Kidney epithelial cell (primary cell): ENCODE results near the gene RBM23. TPM values are rescaled to one million over a fixed set of nuclear protein-coding genes. Genes with fewer than 3 reads are reported as not detected.
A peak's percentile ranks its signal among the peaks of the same experiment; 100 is the strongest.
"Not testable (repeated sequence)": the region's sequence is repeated elsewhere in the genome, so short reads cannot be mapped to it uniquely, and the experiment has no call there.

Experiments
- DNase-seq: peaks from one replicate; pipeline ENCODE4 v3.0.0-alpha.2; 2010; ENCODE audit warnings: low read depth
- H3K27me3 ChIP-seq: 2 replicates; pipeline ENCODE4 v1.6.0; 2011; ENCODE audit warnings: low read length; ENCODE audit not compliant: control insufficient read depth, insufficient read depth
- H3K36me3 ChIP-seq: 2 replicates; pipeline ENCODE4 v1.5.1; 2011; ENCODE audit warnings: low read length; ENCODE audit not compliant: control insufficient read depth, insufficient read depth
- H3K4me3 ChIP-seq: 2 replicates; pipeline ENCODE4 v1.5.1; 2011; ENCODE audit warnings: low read depth, mild to moderate bottlenecking, control low read depth, low read length
- CTCF ChIP-seq: IDR thresholded peaks from 2 replicates; pipeline ENCODE4 v1.5.1; 2011; ENCODE audit warnings: mild to moderate bottlenecking, moderate library complexity, low read length, control low read depth, inconsistent platforms; ENCODE audit not compliant: insufficient read depth, poor library complexity, severe bottlenecking
- total RNA-seq: library from RNA; depleted of rRNA; stranded (reverse); fragments of >200 nt; gene quantifications from 2 replicates; pipeline ENCODE4 v1.2.3, GENCODE V29; 2015

Gene RBM23
- total RNA-seq, 1 donor from 2014 or later: 146 TPM

GRCh38 chr14:22852599-22852939, 66.4 kb downstream of the RBM23 start:
- Histone ChIP-seq H3K36me3 (no peaks in the 10 kb centered on the region), H3K4me3 (no peak overlapping the region), H3K27me3 (no peaks in the 10 kb centered on the region)
- no peak for DNase-seq
- TF ChIP-seq CTCF: no peak

- DNase-seq, H3K4me3 ChIP-seq, H3K27me3 ChIP-seq, H3K36me3 ChIP-seq: not testable (repeated sequence)
Measured at GRCh38 chr14:22852178-22852577, 66.8 kb downstream of the RBM23 start.

- peak; percentile 76 for DNase-seq
- H3K4me3 ChIP-seq: no peak overlapping the region
- H3K27me3 ChIP-seq: no peaks in the 10 kb centered on the region
- H3K36me3 ChIP-seq: peaks cover 4% of the 10 kb centered on the region
- TF ChIP-seq CTCF: no peak
Measured at GRCh38 chr14:22850944-22851764, 67.8 kb downstream of the RBM23 start.

- TF ChIP-seq CTCF: no peak
Measured at GRCh38 chr14:22849212-22849819, 69.6 kb downstream of the RBM23 start.

GRCh38 chr14:22848351-22849164, 70.4 kb downstream of the RBM23 start:
- no peak for TF ChIP-seq CTCF
- DNase-seq: no peak
- H3K4me3 ChIP-seq: no peak overlapping the region
- no peaks in the 10 kb centered on the region for H3K27me3 ChIP-seq
- peaks cover 4% of the 10 kb centered on the region for H3K36me3 ChIP-seq

More at GRCh38 chr14:22849212-22849819, 69.6 kb downstream of the RBM23 start:
- DNase-seq: no peak
- no peak overlapping the region for H3K4me3 ChIP-seq
- H3K36me3 ChIP-seq: peaks cover 4% of the 10 kb centered on the region
- H3K27me3 ChIP-seq: no peaks in the 10 kb centered on the region
